GM12878 (cell line): ENCODE measurements around the gene DYNLT2B.

ENCODE experiments used
- MYB ChIP-seq: fragments of 150-350 bp; IDR thresholded peaks from 2 replicates; pipeline ENCODE4 v1.6.1; 2014; ENCODE audit warnings: mild to moderate bottlenecking, low read depth, low read length, borderline replicate concordance
- TBL1XR1 ChIP-seq: IDR thresholded peaks from 2 replicates; pipeline ENCODE4 v1.6.1; 2012; ENCODE audit warnings: low read depth, low read length, improper control_type of control experiment
- ZNF384 ChIP-seq: IDR thresholded peaks from 2 replicates; pipeline ENCODE4 v1.6.1; 2012; ENCODE audit warnings: low read depth, mild to moderate bottlenecking, low read length, improper control_type of control experiment, borderline replicate concordance
- TF ChIP-seq, protein P1 (sequence below): IDR thresholded peaks from 2 replicates; pipeline ENCODE4 v1.6.1; 2011; ENCODE audit warnings: low read depth, mild to moderate bottlenecking, low read length, moderate library complexity, borderline replicate concordance; ENCODE audit errors: extremely low read depth
- TF ChIP-seq, protein P2 (sequence below): IDR thresholded peaks from 2 replicates; pipeline ENCODE4 v1.6.1; 2012; ENCODE audit warnings: low read depth, low read length, improper control_type of control experiment
- TF ChIP-seq, protein P3 (sequence below), 3 experiments: IDR thresholded peaks in 2 of 3; conservative IDR thresholded peaks in 1 of 3; 2 replicates each; pipeline ENCODE4 v1.5.1; 2011; ENCODE audit warnings: low read depth in 3 of 3, low read length in 3 of 3, mild to moderate bottlenecking in 3 of 3, control low read depth in 2 of 3, moderate library complexity in 2 of 3, inconsistent platforms in 1 of 3, mixed read lengths in 1 of 3; ENCODE audit not compliant: control insufficient read depth in 2 of 3, insufficient read depth in 1 of 3; ENCODE audit errors: extremely low read depth in 1 of 3

DNA sequence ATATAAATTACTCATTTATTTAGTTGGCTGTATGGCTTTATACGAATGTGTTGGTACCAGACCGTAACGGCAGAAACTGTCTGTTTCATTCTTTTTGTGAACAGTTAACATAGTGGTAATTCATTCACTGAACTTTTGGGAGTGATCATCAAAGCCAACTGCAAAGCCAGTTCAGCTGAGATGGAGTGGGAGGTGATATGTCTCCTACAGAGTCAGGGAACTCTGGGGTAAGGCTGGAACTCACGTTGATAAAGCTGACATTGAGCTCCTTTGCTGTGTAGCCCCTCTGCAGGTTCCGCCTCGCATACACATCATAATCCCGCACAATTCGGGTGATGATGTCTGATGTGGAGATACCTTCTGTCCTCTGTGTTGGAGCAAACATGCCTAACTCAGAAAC lies 76.3 kb downstream of the DYNLT2B start:
- TF ChIP-seq, protein P1, sequence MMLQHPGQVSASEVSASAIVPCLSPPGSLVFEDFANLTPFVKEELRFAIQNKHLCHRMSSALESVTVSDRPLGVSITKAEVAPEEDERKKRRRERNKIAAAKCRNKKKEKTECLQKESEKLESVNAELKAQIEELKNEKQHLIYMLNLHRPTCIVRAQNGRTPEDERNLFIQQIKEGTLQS = no peak
- TF ChIP-seq, protein P2, sequence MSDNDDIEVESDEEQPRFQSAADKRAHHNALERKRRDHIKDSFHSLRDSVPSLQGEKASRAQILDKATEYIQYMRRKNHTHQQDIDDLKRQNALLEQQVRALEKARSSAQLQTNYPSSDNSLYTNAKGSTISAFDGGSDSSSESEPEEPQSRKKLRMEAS = no peak
- TF ChIP-seq, protein P3, sequence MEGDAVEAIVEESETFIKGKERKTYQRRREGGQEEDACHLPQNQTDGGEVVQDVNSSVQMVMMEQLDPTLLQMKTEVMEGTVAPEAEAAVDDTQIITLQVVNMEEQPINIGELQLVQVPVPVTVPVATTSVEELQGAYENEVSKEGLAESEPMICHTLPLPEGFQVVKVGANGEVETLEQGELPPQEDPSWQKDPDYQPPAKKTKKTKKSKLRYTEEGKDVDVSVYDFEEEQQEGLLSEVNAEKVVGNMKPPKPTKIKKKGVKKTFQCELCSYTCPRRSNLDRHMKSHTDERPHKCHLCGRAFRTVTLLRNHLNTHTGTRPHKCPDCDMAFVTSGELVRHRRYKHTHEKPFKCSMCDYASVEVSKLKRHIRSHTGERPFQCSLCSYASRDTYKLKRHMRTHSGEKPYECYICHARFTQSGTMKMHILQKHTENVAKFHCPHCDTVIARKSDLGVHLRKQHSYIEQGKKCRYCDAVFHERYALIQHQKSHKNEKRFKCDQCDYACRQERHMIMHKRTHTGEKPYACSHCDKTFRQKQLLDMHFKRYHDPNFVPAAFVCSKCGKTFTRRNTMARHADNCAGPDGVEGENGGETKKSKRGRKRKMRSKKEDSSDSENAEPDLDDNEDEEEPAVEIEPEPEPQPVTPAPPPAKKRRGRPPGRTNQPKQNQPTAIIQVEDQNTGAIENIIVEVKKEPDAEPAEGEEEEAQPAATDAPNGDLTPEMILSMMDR (IDR thresholded peaks at IDR 0.05 in 2 of 3, conservative IDR thresholded peaks at IDR 0.05 in 1 of 3; ENCODE audit: control insufficient read depth in 2 of 3, extremely low read depth in 1 of 3, insufficient read depth in 1 of 3, low read depth in 3 of 3, low read length in 3 of 3) = no peak
- TF ChIP-seq MYB (no peak), ZNF384 (no peak), TBL1XR1 (no peak)
